Adrenal gland (tissue), 12 donors: ENCODE measurements around the gene ZFP57. TPM values are rescaled to one million over a fixed set of nuclear protein-coding genes. Genes with fewer than 3 reads are reported as not detected.
"Not testable (repeated sequence)": the region's sequence is repeated elsewhere in the genome, so short reads cannot be mapped to it uniquely, and the experiment has no call there.

ENCODE experiments used
- DNase-seq, 7 donors: peaks; one replicate each; pipeline ENCODE4 v3.0.0-alpha.2; 2019 to 2020
- H3K27ac ChIP-seq, 5 donors: fragments of 200-600 bp; sonication (generic) in 4 of 5; 1 replicate in 3 of 5; 2 replicates in 2 of 5; pipeline versions ENCODE4 v1.5.1 to v1.8.0; 2016 to 2020; ENCODE audit warnings: mild to moderate bottlenecking in 1 of 5
- H3K27me3 ChIP-seq: fragments of 200-600 bp; 2 replicates; pipeline ENCODE4 v1.8.0; 2021
- H3K36me3 ChIP-seq, 2 donors: fragments of 200-600 bp; replicated peaks in 1 of 2; 1 replicate in 1 of 2; 2 replicates in 1 of 2; pipeline versions ENCODE4 v1.5.1 to v1.8.0; 2018 to 2022
- H3K4me1 ChIP-seq, 2 donors: fragments of 200-600 bp; replicated peaks in 1 of 2; 1 replicate in 1 of 2; 2 replicates in 1 of 2; pipeline versions ENCODE4 v1.5.1 to v1.8.0; 2018 to 2021
- H3K4me3 ChIP-seq, 4 donors: fragments of 200-600 bp; sonication (generic) in 3 of 4; one replicate each; pipeline ENCODE4 v1.5.1; 2016 to 2018
- H3K9me3 ChIP-seq, 3 donors: fragments of 200-600 bp; sonication (generic) in 1 of 3; replicated peaks in 1 of 3; 1 replicate in 2 of 3; 2 replicates in 1 of 3; pipeline versions ENCODE4 v1.5.1 to v1.8.0; 2016 to 2021
- POLR2A ChIP-seq, 2 donors: fragments of 450-650 bp; IDR thresholded peaks; one replicate each; pipeline ENCODE4 v1.6.1; 2017; ENCODE audit warnings: antibody characterized with exemption in 2 of 2, mild to moderate bottlenecking in 2 of 2, moderate library complexity in 1 of 2
- WGBS, 4 donors: extraction: QIAGEN DNeasy Blood & Tissue Kit in 2 of 4; methylation state at CpG; one replicate each; pipeline versions ENCODE4 v1.1.5 to v1.1.7; 2013 to 2017; 5-methylcytosine and 5-hydroxymethylcytosine counted together
- intact Hi-C, 2 donors: fragments of 100-400 bp; cut with DNase I; formaldehyde crosslinking; loops; one replicate each; pipeline versions ENCODE4 v1.14.1 to v1.15.0; 2022 to 2023
- polyA plus RNA-seq, 3 donors: library from polyadenylated mRNA; stranded (reverse); fragments of 200-250 nt in 2 of 3; fragments of 350-450 nt in 1 of 3; fragmentation: Illumina TruSeq in 1 of 3; extraction: RNeasy Lipid Tissue Mini Kit (QIAGEN cat#74804) in 1 of 3; gene quantifications; one replicate each; pipeline ENCODE4 v1.2.3, GENCODE V29; 2013 to 2014
- total RNA-seq, 9 donors: library from RNA; depleted of rRNA in 4 of 9; stranded (reverse); fragments of >200 nt in 4 of 9; fragments of 120-200 nt in 1 of 9; fragmentation: NEBNext Ultra II Directional in 1 of 9; extraction: Animal tissue kit (Norgen Biotek cat#: 25700) in 1 of 9; gene quantifications; one replicate each; pipeline versions ENCODE4 v1.1.0 to v1.2.4, GENCODE V29; 2013 to 2023
- TF ChIP-seq, protein P1 (sequence below), 6 experiments: fragments of 450-650 bp in 4 of 6; fragments of 200-600 bp in 2 of 6; sonication (generic) in 1 of 6; IDR thresholded peaks; 1 replicate in 5 of 6; 2 replicates in 1 of 6; pipeline versions ENCODE4 v1.5.1 to v1.8.0; 2016 to 2021; ENCODE audit warnings: antibody characterized with exemption in 6 of 6, mild to moderate bottlenecking in 2 of 6, moderate library complexity in 1 of 6
- donor health status: healthy with polysubstance abuse.
- donor health status: Bipolar disorder and iron deficiency.
- donor health status: DM: yes; HTN: yes; CAD: no.
- donor health status: DM: no; HTN: no; CAD: no.
- donor health status: DM: no; HTN: no; CAD: no.
- donor health status: DM: yes; HTN: yes; CAD: no.

ZFP57 gene
- total and polyA plus RNA-seq, 12 donors = 0.06 to 1.9 (median 0.96) TPM; not detected in 7

DNA sequence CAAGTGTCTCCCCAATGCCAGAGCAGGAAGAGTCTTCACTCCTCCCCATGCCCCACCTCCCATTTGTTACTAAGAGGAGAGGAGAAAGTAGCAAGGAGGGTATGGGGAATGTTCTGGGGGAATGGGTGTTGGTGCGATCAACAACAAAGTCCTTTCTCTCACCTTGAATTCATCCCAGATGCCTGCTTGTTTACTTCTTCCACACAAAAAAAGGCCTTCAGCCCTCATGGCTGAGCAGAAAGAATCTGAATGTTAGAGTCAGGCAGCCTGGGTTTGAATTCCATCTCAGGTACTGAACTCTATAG is 14.2 kb downstream of the ZFP57 start:
- no peak for DNase-seq
- H3K4me3 ChIP-seq = no peak overlapping the region
- no peaks in the 10 kb centered on the region for H3K36me3 ChIP-seq
- peaks cover 17% of the 10 kb centered on the region for H3K27me3 ChIP-seq
- 74 to 100% (median 89%) methylated on average over 1 of the region's 1 CpG for WGBS, 4 donors
- no peak for TF ChIP-seq POLR2A (IDR thresholded peaks at IDR 0.05)
- TF ChIP-seq, protein P1, sequence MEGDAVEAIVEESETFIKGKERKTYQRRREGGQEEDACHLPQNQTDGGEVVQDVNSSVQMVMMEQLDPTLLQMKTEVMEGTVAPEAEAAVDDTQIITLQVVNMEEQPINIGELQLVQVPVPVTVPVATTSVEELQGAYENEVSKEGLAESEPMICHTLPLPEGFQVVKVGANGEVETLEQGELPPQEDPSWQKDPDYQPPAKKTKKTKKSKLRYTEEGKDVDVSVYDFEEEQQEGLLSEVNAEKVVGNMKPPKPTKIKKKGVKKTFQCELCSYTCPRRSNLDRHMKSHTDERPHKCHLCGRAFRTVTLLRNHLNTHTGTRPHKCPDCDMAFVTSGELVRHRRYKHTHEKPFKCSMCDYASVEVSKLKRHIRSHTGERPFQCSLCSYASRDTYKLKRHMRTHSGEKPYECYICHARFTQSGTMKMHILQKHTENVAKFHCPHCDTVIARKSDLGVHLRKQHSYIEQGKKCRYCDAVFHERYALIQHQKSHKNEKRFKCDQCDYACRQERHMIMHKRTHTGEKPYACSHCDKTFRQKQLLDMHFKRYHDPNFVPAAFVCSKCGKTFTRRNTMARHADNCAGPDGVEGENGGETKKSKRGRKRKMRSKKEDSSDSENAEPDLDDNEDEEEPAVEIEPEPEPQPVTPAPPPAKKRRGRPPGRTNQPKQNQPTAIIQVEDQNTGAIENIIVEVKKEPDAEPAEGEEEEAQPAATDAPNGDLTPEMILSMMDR (IDR thresholded peaks at IDR 0.05) = no peak
- no peak overlapping the region for H3K27ac ChIP-seq
- intact Hi-C loops = loop anchor here in 1 of 2 donors (5.0 kb wide), 1 partner anchor 441 kb away; no protein-coding TSS in a partner anchor
- H3K9me3 ChIP-seq = no peaks in the 10 kb centered on the region
- H3K4me1 ChIP-seq = no peaks in the 10 kb centered on the region

DNA sequence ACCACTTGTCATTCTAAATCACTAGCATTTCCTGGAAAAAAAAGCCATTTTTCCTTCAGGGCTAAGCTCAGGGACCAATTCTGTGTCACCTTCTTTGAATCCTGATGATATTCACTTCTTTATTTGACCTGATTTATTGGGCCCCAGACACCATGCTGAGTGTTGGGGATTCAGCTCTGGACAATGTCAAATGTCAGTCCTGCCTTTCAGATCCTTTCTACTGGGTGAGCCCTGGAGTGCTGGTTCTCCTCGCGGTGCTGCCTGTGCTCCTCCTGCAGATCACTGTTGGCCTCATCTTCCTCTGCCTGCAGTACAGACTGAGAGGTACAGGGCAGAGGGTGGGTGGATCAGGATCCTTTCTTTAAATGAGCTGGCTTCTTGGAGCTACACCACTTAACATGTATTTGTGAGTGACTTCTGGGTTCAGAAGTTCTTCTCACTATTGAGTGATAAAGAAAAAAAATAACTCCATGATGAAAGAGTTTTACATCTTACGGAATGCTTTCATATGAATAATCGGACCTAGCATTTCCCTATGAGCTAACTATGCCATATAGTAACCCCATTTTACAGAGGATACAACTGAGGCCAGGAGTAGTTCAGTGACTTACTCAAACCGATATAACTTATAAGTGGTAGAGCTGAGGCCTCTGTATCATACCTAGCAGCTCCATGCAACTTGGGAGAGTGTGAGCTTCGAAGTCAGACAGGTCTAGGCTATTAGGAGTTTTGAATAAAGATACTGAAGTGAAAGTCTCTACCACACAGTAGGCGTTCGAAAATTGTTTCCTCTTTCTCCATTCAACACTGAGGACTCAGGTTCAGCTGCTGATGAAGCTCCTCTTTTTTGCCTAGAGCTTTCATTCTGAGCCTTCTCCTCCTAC is 14.8 kb downstream of the ZFP57 start:
- H3K27me3 ChIP-seq = peaks cover 21% of the 10 kb centered on the region
- H3K4me3 ChIP-seq = no peak overlapping the region
- no peak overlapping the region for H3K27ac ChIP-seq
- no peaks in the 10 kb centered on the region for H3K9me3 ChIP-seq
- intact Hi-C loops = loop anchor here in 1 of 2 donors (5.0 kb wide), 1 partner anchor 441 kb away; no protein-coding TSS in a partner anchor
- H3K4me1 ChIP-seq = no peaks in the 10 kb centered on the region
- no peak for DNase-seq
- no peak for TF ChIP-seq POLR2A (IDR thresholded peaks at IDR 0.05)
- TF ChIP-seq, protein P1 (IDR thresholded peaks at IDR 0.05) = no peak
- no peaks in the 10 kb centered on the region for H3K36me3 ChIP-seq
- 45 to 76% (median 67%) methylated on average over 8 of the region's 8 CpGs for WGBS, 4 donors

- no peak for DNase-seq
- Histone ChIP-seq H3K36me3 (no peaks in the 10 kb centered on the region), H3K4me3 (no peak overlapping the region), H3K27ac (no peak overlapping the region), H3K9me3 (no peaks in the 10 kb centered on the region), H3K27me3 (peaks cover 21% of the 10 kb centered on the region), H3K4me1 (no peaks in the 10 kb centered on the region)
- intact Hi-C loops = no loop called here
- 55 to 64% (median 59%) methylated on average over 5 of the region's 5 CpGs for WGBS, 4 donors
- no peak for TF ChIP-seq POLR2A (IDR thresholded peaks at IDR 0.05)
- TF ChIP-seq, protein P1 (IDR thresholded peaks at IDR 0.05) = no peak
Measured at GRCh38 chr6:29663300-29664042, 17.5 kb downstream of the ZFP57 start.

- H3K4me1 ChIP-seq, H3K36me3 ChIP-seq, H3K4me3 ChIP-seq, intact Hi-C loops, H3K27ac ChIP-seq, H3K9me3 ChIP-seq, DNase-seq: not testable (repeated sequence)
- WGBS, 4 donors = 37 to 49% (median 43%) methylated on average over 14 of the region's 14 CpGs
- H3K27me3 ChIP-seq = peaks cover 21% of the 10 kb centered on the region
Measured at GRCh38 chr6:29661502-29662141, 19.3 kb downstream of the ZFP57 start.
